Adrenal gland (tissue), 5 donors: ENCODE data around the gene TCERG1L.

ENCODE experiments used
- POLR2A ChIP-seq, 2 donors: fragments of 450-650 bp; IDR thresholded peaks; one replicate each; pipeline ENCODE4 v1.6.1; 2017; ENCODE audit warnings: antibody characterized with exemption in 2 of 2, mild to moderate bottlenecking in 2 of 2, moderate library complexity in 1 of 2
- TF ChIP-seq, protein P1 (sequence below), 6 experiments: fragments of 450-650 bp in 4 of 6; fragments of 200-600 bp in 2 of 6; sonication (generic) in 1 of 6; IDR thresholded peaks; 1 replicate in 5 of 6; 2 replicates in 1 of 6; pipeline versions ENCODE4 v1.5.1 to v1.8.0; 2016 to 2021; ENCODE audit warnings: antibody characterized with exemption in 6 of 6, mild to moderate bottlenecking in 2 of 6, moderate library complexity in 1 of 6
- donor health status: DM: no; HTN: no; CAD: no.

DNA sequence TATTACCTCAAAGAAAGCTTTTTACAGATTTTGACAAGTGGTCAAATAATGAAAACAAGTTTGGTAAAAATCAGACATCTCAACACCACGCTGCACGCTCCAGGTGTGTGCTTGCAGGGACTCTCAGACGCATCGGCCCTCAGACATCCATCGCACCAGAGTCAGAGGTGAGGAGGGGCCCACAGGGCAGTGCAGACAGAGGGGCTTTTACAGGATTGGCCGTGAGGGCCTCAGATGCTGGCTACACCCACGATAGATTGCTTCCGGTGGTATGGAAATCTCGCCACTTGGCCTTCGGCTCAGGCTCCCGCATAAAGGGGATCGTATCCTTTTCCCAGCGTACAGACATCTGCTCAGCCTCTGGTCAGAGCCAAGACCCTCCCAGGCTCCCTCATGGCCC lies 72.1 kb downstream of the TCERG1L start:
- TF ChIP-seq, protein P1, sequence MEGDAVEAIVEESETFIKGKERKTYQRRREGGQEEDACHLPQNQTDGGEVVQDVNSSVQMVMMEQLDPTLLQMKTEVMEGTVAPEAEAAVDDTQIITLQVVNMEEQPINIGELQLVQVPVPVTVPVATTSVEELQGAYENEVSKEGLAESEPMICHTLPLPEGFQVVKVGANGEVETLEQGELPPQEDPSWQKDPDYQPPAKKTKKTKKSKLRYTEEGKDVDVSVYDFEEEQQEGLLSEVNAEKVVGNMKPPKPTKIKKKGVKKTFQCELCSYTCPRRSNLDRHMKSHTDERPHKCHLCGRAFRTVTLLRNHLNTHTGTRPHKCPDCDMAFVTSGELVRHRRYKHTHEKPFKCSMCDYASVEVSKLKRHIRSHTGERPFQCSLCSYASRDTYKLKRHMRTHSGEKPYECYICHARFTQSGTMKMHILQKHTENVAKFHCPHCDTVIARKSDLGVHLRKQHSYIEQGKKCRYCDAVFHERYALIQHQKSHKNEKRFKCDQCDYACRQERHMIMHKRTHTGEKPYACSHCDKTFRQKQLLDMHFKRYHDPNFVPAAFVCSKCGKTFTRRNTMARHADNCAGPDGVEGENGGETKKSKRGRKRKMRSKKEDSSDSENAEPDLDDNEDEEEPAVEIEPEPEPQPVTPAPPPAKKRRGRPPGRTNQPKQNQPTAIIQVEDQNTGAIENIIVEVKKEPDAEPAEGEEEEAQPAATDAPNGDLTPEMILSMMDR (IDR thresholded peaks at IDR 0.05) = no peak
- TF ChIP-seq POLR2A (IDR thresholded peaks at IDR 0.05) = no peak
